ENCODE data around the gene LTBP3.

GRCh38 chr11:65555693-65556231 is 2.4 kb downstream of the LTBP3 start:
- TF ChIP-seq CTCF (IDR thresholded peaks at IDR 0.05 in 2 of 3, conservative IDR thresholded peaks at IDR 0.05 in 1 of 3; ENCODE audit: insufficient read depth in 2 of 3, low read depth in 1 of 3, low read length in 3 of 3) (no peak), POLR2A (conservative IDR thresholded peaks at IDR 0.05) (no peak), HNRNPUL1 (IDR thresholded peaks at IDR 0.05; ENCODE audit: low read length) (no peak), CHD4 (IDR thresholded peaks at IDR 0.05; ENCODE audit: insufficient read depth, insufficient replicate concordance, low read depth, low read length, poor library complexity, severe bottlenecking) (no peak), ZNF445 (CRISPR knock-in tag; IDR thresholded peaks at IDR 0.05; ENCODE audit: low read depth) (no peak), BHLHE40 (IDR thresholded peaks at IDR 0.05; ENCODE audit: low read length) (no peak), MITF (IDR thresholded peaks at IDR 0.05) (no peak), ATF1 (CRISPR knock-in tag; IDR thresholded peaks at IDR 0.05) (no peak), ATF1 (tag; IDR thresholded peaks at IDR 0.05) (no peak), ZBTB26 (CRISPR knock-in tag; IDR thresholded peaks at IDR 0.05) (no peak), TCF7L2 (IDR thresholded peaks at IDR 0.05; ENCODE audit: low read depth, low read length) (no peak)
